HEK293 (cell line): Measurements from ENCODE around the gene TBC1D8.

ENCODE experiments used
- CTCF ChIA-PET: fragments of 350-600 bp; formaldehyde crosslinking; extraction: SDS; loops from one replicate; lab custom pipeline; 2021; ENCODE audit warnings: antibody characterized with exemption; lab: Yijun Ruan, JAX
- POLR2A ChIA-PET: fragments of 300-600 bp; formaldehyde crosslinking; extraction: SDS; loops from one replicate; lab custom pipeline; 2020; ENCODE audit warnings: antibody characterized with exemption, inconsistent platforms; lab: Yijun Ruan, JAX
- H3K27ac ChIP-seq: fragments of 200-500 bp; sonication (Bioruptor generic); 2 replicates; pipeline ENCODE4 v1.5.1; 2014; ENCODE audit warnings: low read depth, low read length, control low read depth, inconsistent platforms; ENCODE audit errors: extremely low read depth
- H3K36me3 ChIP-seq, 2 experiments: fragments of 200-500 bp in 1 of 2; sonication (Bioruptor generic) in 1 of 2; 1 replicate in 1 of 2; 2 replicates in 1 of 2; pipeline ENCODE4 v1.5.1; 2014 to 2017; ENCODE audit warnings: inconsistent platforms in 2 of 2, low read length in 2 of 2; ENCODE audit not compliant: control insufficient read depth in 2 of 2, insufficient read depth in 1 of 2
- H3K4me1 ChIP-seq: fragments of 200-500 bp; sonication (Bioruptor generic); 2 replicates; pipeline ENCODE4 v1.5.1; 2014; ENCODE audit warnings: mild to moderate bottlenecking, low read length, inconsistent platforms; ENCODE audit not compliant: control insufficient read depth, insufficient read depth
- H3K4me3 ChIP-seq: 2 replicates; pipeline ENCODE4 v1.5.1; 2011; ENCODE audit warnings: low read depth, mild to moderate bottlenecking, control low read depth, low read length, moderate library complexity
- H3K9me3 ChIP-seq: fragments of 200-500 bp; sonication (Bioruptor generic); 2 replicates; pipeline ENCODE4 v1.5.1; 2014; ENCODE audit warnings: low read depth, low read length, inconsistent platforms; ENCODE audit not compliant: control insufficient read depth, insufficient read depth
- GLI2 ChIP-seq: fragments of 450-650 bp; formaldehyde crosslinking; IDR thresholded peaks from 2 replicates; pipeline ENCODE4; 2017; ENCODE audit warnings: missing biosample characterization, missing genetic modification characterization, low read depth, borderline replicate concordance
- PRDM1 ChIP-seq: fragments of 450-650 bp; formaldehyde crosslinking; IDR thresholded peaks from 2 replicates; pipeline ENCODE4; 2016; ENCODE audit warnings: missing biosample characterization, missing genetic modification characterization
- REPIN1 ChIP-seq: fragments of 450-650 bp; formaldehyde crosslinking; IDR thresholded peaks from 2 replicates; pipeline ENCODE4 v1.5.1; 2017; ENCODE audit warnings: missing biosample characterization, missing genetic modification characterization, low read depth
- SP3 ChIP-seq: fragments of 450-650 bp; formaldehyde crosslinking; IDR thresholded peaks from 2 replicates; pipeline ENCODE4 v1.5.1; 2016; ENCODE audit warnings: missing biosample characterization, missing genetic modification characterization
- TCF7L2 ChIP-seq: IDR thresholded peaks from 2 replicates; pipeline ENCODE4 v1.6.1; 2011; ENCODE audit warnings: low read depth, mild to moderate bottlenecking, inconsistent platforms, low read length, moderate library complexity, borderline replicate concordance
- ZFHX2 ChIP-seq: fragments of 450-650 bp; formaldehyde crosslinking; conservative IDR thresholded peaks from 2 replicates; pipeline ENCODE4 v1.5.1; 2016; ENCODE audit warnings: missing biosample characterization, missing genetic modification characterization
- ZFP3 ChIP-seq: fragments of 450-650 bp; formaldehyde crosslinking; IDR thresholded peaks from 2 replicates; pipeline ENCODE4 v1.5.1; 2016; ENCODE audit warnings: low read depth, missing biosample characterization, missing genetic modification characterization
- ZNF133 ChIP-seq: fragments of 450-650 bp; formaldehyde crosslinking; IDR thresholded peaks from 2 replicates; pipeline ENCODE4 v1.5.1; 2016; ENCODE audit warnings: missing biosample characterization, missing genetic modification characterization
- ZNF146 ChIP-seq: fragments of 450-650 bp; formaldehyde crosslinking; IDR thresholded peaks from 2 replicates; pipeline ENCODE4 v1.5.1; 2016; ENCODE audit warnings: missing biosample characterization, missing genetic modification characterization
- ZNF266 ChIP-seq: fragments of 450-650 bp; formaldehyde crosslinking; IDR thresholded peaks from 2 replicates; pipeline ENCODE4 v1.5.1; 2016; ENCODE audit warnings: missing biosample characterization, missing genetic modification characterization, low read depth
- ZNF292 ChIP-seq: fragments of 450-650 bp; formaldehyde crosslinking; IDR thresholded peaks from 2 replicates; pipeline ENCODE4 v1.5.1; 2016; ENCODE audit warnings: low read depth, missing biosample characterization, missing genetic modification characterization, borderline replicate concordance
- ZNF366 ChIP-seq: fragments of 450-650 bp; formaldehyde crosslinking; conservative IDR thresholded peaks from 2 replicates; pipeline ENCODE4 v1.5.1; 2016; ENCODE audit warnings: missing biosample characterization, missing genetic modification characterization
- ZNF423 ChIP-seq: fragments of 450-650 bp; formaldehyde crosslinking; IDR thresholded peaks from 2 replicates; pipeline ENCODE4 v1.5.1; 2016; ENCODE audit warnings: missing biosample characterization, missing genetic modification characterization
- ZNF48 ChIP-seq: fragments of 450-650 bp; formaldehyde crosslinking; IDR thresholded peaks from 2 replicates; pipeline ENCODE4 v1.5.1; 2016; ENCODE audit warnings: missing biosample characterization, missing genetic modification characterization
- ZNF488 ChIP-seq: fragments of 450-650 bp; formaldehyde crosslinking; IDR thresholded peaks from 2 replicates; pipeline ENCODE4 v1.5.1; 2016; ENCODE audit warnings: missing biosample characterization, missing genetic modification characterization
- ZNF501 ChIP-seq: fragments of 450-650 bp; formaldehyde crosslinking; IDR thresholded peaks from 2 replicates; pipeline ENCODE4 v1.5.1; 2016; ENCODE audit warnings: missing biosample characterization, missing genetic modification characterization
- ZNF558 ChIP-seq: fragments of 450-650 bp; formaldehyde crosslinking; IDR thresholded peaks from 2 replicates; pipeline ENCODE4 v1.5.1; 2016; ENCODE audit warnings: missing biosample characterization, missing genetic modification characterization
- ZNF580 ChIP-seq: fragments of 450-650 bp; formaldehyde crosslinking; IDR thresholded peaks from 2 replicates; pipeline ENCODE4 v1.5.1; 2016; ENCODE audit warnings: missing biosample characterization, missing genetic modification characterization
- ZNF585B ChIP-seq: fragments of 450-650 bp; formaldehyde crosslinking; IDR thresholded peaks from 2 replicates; pipeline ENCODE4 v1.5.1; 2016; ENCODE audit warnings: missing biosample characterization, missing genetic modification characterization
- ZNF610 ChIP-seq: fragments of 450-650 bp; formaldehyde crosslinking; IDR thresholded peaks from 2 replicates; pipeline ENCODE4 v1.5.1; 2016; ENCODE audit warnings: missing biosample characterization, missing genetic modification characterization, borderline replicate concordance
- ZNF629 ChIP-seq: fragments of 450-650 bp; formaldehyde crosslinking; IDR thresholded peaks from 2 replicates; pipeline ENCODE4 v1.5.1; 2017; ENCODE audit warnings: missing biosample characterization, missing genetic modification characterization
- ZNF654 ChIP-seq: fragments of 450-650 bp; formaldehyde crosslinking; IDR thresholded peaks from 2 replicates; pipeline ENCODE4 v1.5.1; 2016; ENCODE audit warnings: low read depth, missing biosample characterization, missing genetic modification characterization
- ZNF660 ChIP-seq: fragments of 450-650 bp; IDR thresholded peaks from 2 replicates; pipeline ENCODE4 v1.5.1; 2018; ENCODE audit warnings: missing biosample characterization, mild to moderate bottlenecking, missing genetic modification characterization
- ZNF747 ChIP-seq: fragments of 450-650 bp; formaldehyde crosslinking; IDR thresholded peaks from 2 replicates; pipeline ENCODE4 v1.5.1; 2016; ENCODE audit warnings: missing biosample characterization, missing genetic modification characterization
- ZNF768 ChIP-seq: fragments of 450-650 bp; formaldehyde crosslinking; IDR thresholded peaks from 2 replicates; pipeline ENCODE4 v1.5.1; 2018; ENCODE audit warnings: missing biosample characterization, mild to moderate bottlenecking, missing genetic modification characterization
- ZNF777 ChIP-seq: fragments of 450-650 bp; formaldehyde crosslinking; IDR thresholded peaks from 2 replicates; pipeline ENCODE4 v1.5.1; 2017; ENCODE audit warnings: missing biosample characterization, missing genetic modification characterization, borderline replicate concordance
- ZSCAN18 ChIP-seq: fragments of 450-650 bp; formaldehyde crosslinking; IDR thresholded peaks from 2 replicates; pipeline ENCODE4 v1.5.1; 2016; ENCODE audit warnings: missing biosample characterization, missing genetic modification characterization
- ZXDB ChIP-seq: fragments of 450-650 bp; formaldehyde crosslinking; IDR thresholded peaks from 2 replicates; pipeline ENCODE4 v1.5.1; 2016; ENCODE audit warnings: missing biosample characterization, missing genetic modification characterization
- TF ChIP-seq, protein P1 (sequence below): fragments of 450-650 bp; formaldehyde crosslinking; IDR thresholded peaks from 2 replicates; pipeline ENCODE4; 2016; ENCODE audit warnings: missing biosample characterization, missing genetic modification characterization
- TF ChIP-seq, protein P2 (sequence below): fragments of 450-650 bp; formaldehyde crosslinking; IDR thresholded peaks from 2 replicates; pipeline ENCODE4 v1.5.1; 2016; ENCODE audit warnings: missing biosample characterization, missing genetic modification characterization

The TBC1D8 gene

GRCh38 chr2:100987974-100988373 is 163.2 kb downstream of the TBC1D8 start:
- Histone ChIP-seq H3K4me1 (no peaks in the 10 kb centered on the region), H3K4me3 (no peak overlapping the region), H3K9me3 (no peaks in the 10 kb centered on the region), H3K27ac (no peak overlapping the region), H3K36me3 (no peaks in the 10 kb centered on the region)
- TF ChIP-seq ZNF133 (tag by site-specific recombination): no peak
- no peak for TF ChIP-seq ZNF777 (tag by site-specific recombination)
- no peak for TF ChIP-seq PRDM1 (tag by site-specific recombination)
- no peak for TF ChIP-seq ZFP3 (tag by site-specific recombination)
- TF ChIP-seq REPIN1 (tag by site-specific recombination): no peak
- no peak for TF ChIP-seq ZNF488
- TF ChIP-seq ZNF48 (tag by site-specific recombination): no peak
- TF ChIP-seq ZNF501: no peak
- TF ChIP-seq, protein P1, sequence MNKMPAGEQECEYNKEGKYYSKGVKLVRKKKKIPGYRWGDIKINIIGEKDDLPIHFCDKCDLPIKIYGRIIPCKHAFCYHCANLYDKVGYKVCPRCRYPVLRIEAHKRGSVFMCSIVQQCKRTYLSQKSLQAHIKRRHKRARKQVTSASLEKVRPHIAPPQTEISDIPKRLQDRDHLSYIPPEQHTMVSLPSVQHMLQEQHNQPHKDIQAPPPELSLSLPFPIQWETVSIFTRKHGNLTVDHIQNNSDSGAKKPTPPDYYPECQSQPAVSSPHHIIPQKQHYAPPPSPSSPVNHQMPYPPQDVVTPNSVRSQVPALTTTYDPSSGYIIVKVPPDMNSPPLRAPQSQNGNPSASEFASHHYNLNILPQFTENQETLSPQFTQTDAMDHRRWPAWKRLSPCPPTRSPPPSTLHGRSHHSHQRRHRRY (tag by site-specific recombination): no peak
- no peak for TF ChIP-seq ZNF266 (tag by site-specific recombination)
- no peak for TF ChIP-seq ZNF146 (tag by site-specific recombination)
- TF ChIP-seq ZNF292 (tag by site-specific recombination): no peak
- no peak for TF ChIP-seq ZNF580 (tag by site-specific recombination)
- POLR2A ChIA-PET: interaction anchor here (1.0 kb wide), 1 partner anchor 14 kb away, joined by 5 read pairs; the partner anchor contains the start of gene RPL31
- CTCF ChIA-PET: interaction anchor here (0.6 to 5.5 kb wide), 4 partner anchors 14 to 379 kb away, joined by 3 to 83 read pairs (median 33); no protein-coding TSS in a partner anchor

- Histone ChIP-seq H3K27ac (no peak overlapping the region), H3K4me1 (no peaks in the 10 kb centered on the region), H3K36me3 (peaks cover 0 to under 1% of the 10 kb centered on the region in 2 experiments; a peak in 1 of 3 replicates), H3K9me3 (no peaks in the 10 kb centered on the region), H3K4me3 (no peak overlapping the region)
- POLR2A ChIA-PET: interaction anchor here (1.0 kb wide), 1 partner anchor 14 kb away, joined by 5 read pairs; the partner anchor contains the start of gene RPL31
- CTCF ChIA-PET: interaction anchor here (0.6 to 5.5 kb wide), 4 partner anchors 14 to 378 kb away, joined by 3 to 83 read pairs (median 33); no protein-coding TSS in a partner anchor
- TF ChIP-seq ZNF660 (no peak), TCF7L2 (no peak), ZNF768 (tag by site-specific recombination) (no peak), ZNF423 (tag by site-specific recombination) (no peak), SP3 (no peak), ZNF558 (no peak), ZNF610 (tag by site-specific recombination) (no peak), ZNF585B (tag by site-specific recombination) (no peak), ZFHX2 (tag by site-specific recombination) (no peak), GLI2 (no peak), ZNF366 (tag by site-specific recombination) (no peak), ZNF629 (tag by site-specific recombination) (no peak), ZSCAN18 (tag by site-specific recombination) (no peak), ZNF747 (no peak), ZNF654 (tag by site-specific recombination) (no peak), ZXDB (no peak)
- TF ChIP-seq, protein P2, sequence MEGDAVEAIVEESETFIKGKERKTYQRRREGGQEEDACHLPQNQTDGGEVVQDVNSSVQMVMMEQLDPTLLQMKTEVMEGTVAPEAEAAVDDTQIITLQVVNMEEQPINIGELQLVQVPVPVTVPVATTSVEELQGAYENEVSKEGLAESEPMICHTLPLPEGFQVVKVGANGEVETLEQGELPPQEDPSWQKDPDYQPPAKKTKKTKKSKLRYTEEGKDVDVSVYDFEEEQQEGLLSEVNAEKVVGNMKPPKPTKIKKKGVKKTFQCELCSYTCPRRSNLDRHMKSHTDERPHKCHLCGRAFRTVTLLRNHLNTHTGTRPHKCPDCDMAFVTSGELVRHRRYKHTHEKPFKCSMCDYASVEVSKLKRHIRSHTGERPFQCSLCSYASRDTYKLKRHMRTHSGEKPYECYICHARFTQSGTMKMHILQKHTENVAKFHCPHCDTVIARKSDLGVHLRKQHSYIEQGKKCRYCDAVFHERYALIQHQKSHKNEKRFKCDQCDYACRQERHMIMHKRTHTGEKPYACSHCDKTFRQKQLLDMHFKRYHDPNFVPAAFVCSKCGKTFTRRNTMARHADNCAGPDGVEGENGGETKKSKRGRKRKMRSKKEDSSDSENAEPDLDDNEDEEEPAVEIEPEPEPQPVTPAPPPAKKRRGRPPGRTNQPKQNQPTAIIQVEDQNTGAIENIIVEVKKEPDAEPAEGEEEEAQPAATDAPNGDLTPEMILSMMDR (tag by site-specific recombination): no peak
These were observed 163.6 kb downstream of the TBC1D8 start for GRCh38 chr2:100987536-100987935.
